Right atrium auricular region (tissue), 2 donors: ENCODE results near the gene THSD7B. TPM values are rescaled to one million over a fixed set of nuclear protein-coding genes. Genes with fewer than 3 reads are reported as not detected.
A peak's percentile ranks its signal among the peaks of the same experiment; 100 is the strongest.

ENCODE experiments used
- DNase-seq: peaks from one replicate; pipeline ENCODE4 v3.0.0-alpha.2; 2019; ENCODE audit warnings: low spot score
- H3K27ac ChIP-seq, 2 donors: fragments of 200-600 bp; sonication (generic); 1 replicate in 1 of 2; 2 replicates in 1 of 2; pipeline ENCODE4 v1.5.1; 2016 to 2019
- H3K27me3 ChIP-seq, 2 donors: fragments of 200-600 bp; sonication (generic); one replicate each; pipeline versions ENCODE4 v1.5.1 to v1.6.0; 2017 to 2019
- H3K36me3 ChIP-seq: fragments of 200-600 bp; sonication (generic); one replicate; pipeline ENCODE4 v1.5.1; 2016
- H3K4me1 ChIP-seq, 2 donors: fragments of 200-600 bp; sonication (generic); one replicate each; pipeline versions ENCODE4 v1.5.1 to v1.6.0; 2017 to 2019
- H3K4me3 ChIP-seq, 2 donors: fragments of 200-600 bp; sonication (generic); 1 replicate in 1 of 2; 2 replicates in 1 of 2; pipeline ENCODE4 v1.5.1; 2017 to 2019; ENCODE audit warnings: mild to moderate bottlenecking in 1 of 2, moderate library complexity in 1 of 2
- H3K9me3 ChIP-seq, 2 donors: fragments of 200-600 bp; sonication (generic); one replicate each; pipeline ENCODE4 v1.5.1; 2019
- CTCF ChIP-seq, 2 donors: fragments of 200-600 bp; sonication (generic); IDR thresholded peaks; one replicate each; pipeline ENCODE4 v1.5.1; 2019; ENCODE audit warnings: antibody characterized with exemption in 2 of 2
- total RNA-seq, 2 donors: library from RNA; depleted of rRNA; stranded (reverse); fragments of >200 nt; gene quantifications; one replicate each; pipeline ENCODE4 v1.1.0, GENCODE V29; 2016

The THSD7B gene
- total RNA-seq, 2 donors from 2014 or later, result 0.07 to 0.08 TPM

- H3K4me3 ChIP-seq, result no peak overlapping the region
- DNase-seq, result no peak
- H3K9me3 ChIP-seq, result no peaks in the 10 kb centered on the region
- no peak overlapping the region for H3K27ac ChIP-seq
- no peaks in the 10 kb centered on the region for H3K4me1 ChIP-seq
- no peaks in the 10 kb centered on the region for H3K36me3 ChIP-seq
- no peak for TF ChIP-seq CTCF (IDR thresholded peaks at IDR 0.05)
- H3K27me3 ChIP-seq, result no peaks in the 10 kb centered on the region
These were observed 95.2 kb downstream of the THSD7B start for GRCh38 chr2:136860443-136860958.

- no peaks in the 10 kb centered on the region for H3K4me1 ChIP-seq
- no peak for TF ChIP-seq CTCF (IDR thresholded peaks at IDR 0.05)
- DNase-seq, result no peak
- no peaks in the 10 kb centered on the region for H3K27me3 ChIP-seq
- no peaks in the 10 kb centered on the region for H3K9me3 ChIP-seq
- H3K36me3 ChIP-seq, result no peaks in the 10 kb centered on the region
- peak overlapping the region in 1 of 2 donors; percentile 20 for H3K4me3 ChIP-seq
- H3K27ac ChIP-seq, result no peak overlapping the region
These were observed 98.1 kb downstream of the THSD7B start for GRCh38 chr2:136863468-136863867.

- Histone ChIP-seq H3K4me1 (no peaks in the 10 kb centered on the region), H3K4me3 (peak overlapping the region in 1 of 2 donors; percentile 20), H3K9me3 (no peaks in the 10 kb centered on the region), H3K36me3 (no peaks in the 10 kb centered on the region), H3K27me3 (no peaks in the 10 kb centered on the region), H3K27ac (no peak overlapping the region)
- no peak for DNase-seq
- no peak for TF ChIP-seq CTCF (IDR thresholded peaks at IDR 0.05)
These were observed 98.5 kb downstream of the THSD7B start for GRCh38 chr2:136863874-136864273.

GRCh38 chr2:136871424-136871823, 106.1 kb downstream of the THSD7B start:
- DNase-seq, result no peak
- Histone ChIP-seq H3K4me1 (no peaks in the 10 kb centered on the region), H3K27me3 (no peaks in the 10 kb centered on the region), H3K27ac (no peak overlapping the region), H3K9me3 (no peaks in the 10 kb centered on the region), H3K4me3 (no peak overlapping the region), H3K36me3 (no peaks in the 10 kb centered on the region)
- TF ChIP-seq CTCF (IDR thresholded peaks at IDR 0.05), result no peak

GRCh38 chr2:136874258-136874657, 108.9 kb downstream of the THSD7B start:
- DNase-seq, result no peak
- no peaks in the 10 kb centered on the region for H3K27me3 ChIP-seq
- H3K4me1 ChIP-seq, result no peaks in the 10 kb centered on the region
- H3K9me3 ChIP-seq, result no peaks in the 10 kb centered on the region
- TF ChIP-seq CTCF (IDR thresholded peaks at IDR 0.05), result peak in 1 of 2 donors; percentile 37
- H3K27ac ChIP-seq, result no peak overlapping the region
- H3K36me3 ChIP-seq, result no peaks in the 10 kb centered on the region
- no peak overlapping the region for H3K4me3 ChIP-seq

- no peak for TF ChIP-seq CTCF (IDR thresholded peaks at IDR 0.05)
- no peaks in the 10 kb centered on the region for H3K9me3 ChIP-seq
- H3K4me1 ChIP-seq, result no peaks in the 10 kb centered on the region
These were observed 125.8 kb downstream of the THSD7B start for GRCh38 chr2:136891100-136891499.

More at GRCh38 chr2:136891100-136891499, 125.8 kb downstream of the THSD7B start:
- no peak for DNase-seq
- H3K27ac ChIP-seq, result no peak overlapping the region
- no peaks in the 10 kb centered on the region for H3K27me3 ChIP-seq
- H3K4me3 ChIP-seq, result no peak overlapping the region
- no peaks in the 10 kb centered on the region for H3K36me3 ChIP-seq
